Activated CD4-positive, alpha-beta T cell treated with anti-CD3 and anti-CD28 coated beads for 1 hour (primary cell): ENCODE data around the gene BTBD1.

Experiments
- DNase-seq: peaks from one replicate; pipeline ENCODE4 v3.0.0-alpha.2; 2020

The BTBD1 gene

DNA sequence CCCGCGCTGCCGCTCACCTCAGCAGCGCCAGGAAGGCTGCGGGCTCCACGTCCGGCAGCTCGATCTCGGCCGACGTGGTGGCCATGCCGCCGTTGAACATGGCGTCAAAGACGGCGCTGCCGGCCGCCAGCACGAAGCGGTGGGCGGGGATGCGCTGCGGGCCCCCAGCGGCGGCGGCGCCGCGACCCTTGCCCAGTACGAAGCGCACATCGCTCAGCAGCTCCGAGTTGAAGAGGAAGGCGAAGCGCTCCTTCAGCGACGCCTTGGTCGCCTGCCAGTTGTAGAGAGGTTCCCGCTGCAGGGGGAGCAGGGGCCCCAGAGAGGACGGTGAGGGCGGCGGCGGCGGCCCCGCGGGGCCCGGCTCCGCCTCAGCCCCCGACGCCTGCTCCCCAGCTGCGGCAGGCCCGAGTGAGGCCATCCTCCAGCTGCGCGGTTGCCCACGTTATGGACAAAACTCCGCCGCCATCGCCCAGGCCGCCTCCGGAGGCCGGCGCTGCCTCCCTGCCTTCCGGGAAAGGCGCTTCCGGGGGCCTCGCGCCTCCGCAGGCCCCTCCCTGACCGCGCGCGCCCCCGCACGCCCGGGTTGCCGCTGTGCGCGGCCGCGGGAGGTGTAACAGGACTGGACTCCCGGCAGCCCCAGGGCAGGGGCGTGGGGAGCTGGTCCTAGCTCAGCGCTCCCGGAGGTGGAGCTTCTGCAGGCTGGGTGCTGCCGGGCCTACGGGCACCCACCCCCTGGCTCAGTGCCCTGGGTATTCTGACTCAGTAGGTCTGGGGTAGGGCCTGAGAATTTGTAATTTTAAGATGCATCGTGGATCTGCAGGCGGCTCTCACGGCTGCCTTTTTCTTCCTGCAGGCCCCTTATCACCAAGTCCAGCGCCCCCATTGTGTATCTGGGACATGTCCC, at the start of gene BTBD1:
TSS of gene BTBD1 (minus strand) at position 519 of the 904 bp plus-strand sequence. CDS start at position 418, 101 bp downstream.
- peak; percentile 68 for DNase-seq

DNA sequence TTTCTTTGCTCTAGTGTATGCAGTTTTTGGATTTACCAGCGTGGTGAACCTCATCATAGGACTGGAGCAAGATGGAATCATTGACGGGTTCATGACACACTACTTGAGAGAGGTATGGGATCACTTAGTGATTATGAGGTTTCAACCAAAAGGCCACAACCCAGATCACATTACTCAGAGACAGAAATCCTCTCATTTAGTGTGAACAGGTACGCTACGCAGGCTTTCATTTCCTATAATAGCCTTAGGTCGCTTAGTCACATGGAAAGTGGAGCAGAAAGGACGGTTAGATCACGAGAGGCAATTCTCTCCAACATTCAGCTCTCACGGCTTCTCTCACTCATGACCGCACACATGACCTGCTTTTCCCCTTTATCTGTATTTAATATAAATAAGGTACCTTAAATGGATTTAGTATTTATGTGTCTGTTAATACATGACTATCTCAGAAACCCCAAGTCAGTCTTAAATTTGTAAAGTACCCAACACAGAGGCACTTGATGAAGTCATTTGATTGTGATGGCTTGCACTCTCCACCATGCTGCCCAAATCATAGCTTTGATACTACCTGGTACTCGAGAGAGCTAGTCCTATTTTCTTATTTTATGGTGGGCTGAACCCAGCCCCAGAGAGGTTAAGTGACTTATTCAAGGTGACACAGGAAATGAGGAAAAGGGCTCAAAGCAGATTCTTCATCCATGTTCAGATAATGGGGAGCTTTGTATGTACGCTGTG, 48.9 kb upstream of the BTBD1 start:
- no peak for DNase-seq

- DNase-seq = no peak
These were observed 48.4 kb upstream of the BTBD1 start for GRCh38 chr15:83115410-83115809.

- no peak for DNase-seq
These were observed 47.8 kb upstream of the BTBD1 start for GRCh38 chr15:83114856-83115255.

- DNase-seq = no peak
These were observed 47.0 kb upstream of the BTBD1 start for GRCh38 chr15:83113881-83114674.

DNA sequence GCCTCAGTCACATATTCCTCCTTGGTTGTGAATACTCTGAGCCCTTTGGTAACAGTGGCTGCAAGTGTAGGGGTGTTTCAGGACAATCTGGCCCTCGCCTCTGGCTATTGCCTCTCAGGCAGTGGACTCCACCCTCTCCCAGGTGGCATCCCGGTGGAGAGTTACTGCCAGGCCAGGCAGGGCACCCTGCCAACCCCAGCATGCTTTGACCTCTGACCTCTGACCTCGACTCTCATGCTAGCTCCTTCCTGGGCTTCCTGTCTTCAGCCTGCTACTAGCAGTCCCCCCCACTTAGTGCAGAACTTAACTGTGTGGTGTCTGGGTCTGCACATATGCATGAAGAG, 45.9 kb upstream of the BTBD1 start:
- no peak for DNase-seq

GRCh38 chr15:83112233-83112955, 45.3 kb upstream of the BTBD1 start:
- no peak for DNase-seq

- no peak for DNase-seq
These were observed 44.1 kb upstream of the BTBD1 start for GRCh38 chr15:83111149-83111548.

DNA sequence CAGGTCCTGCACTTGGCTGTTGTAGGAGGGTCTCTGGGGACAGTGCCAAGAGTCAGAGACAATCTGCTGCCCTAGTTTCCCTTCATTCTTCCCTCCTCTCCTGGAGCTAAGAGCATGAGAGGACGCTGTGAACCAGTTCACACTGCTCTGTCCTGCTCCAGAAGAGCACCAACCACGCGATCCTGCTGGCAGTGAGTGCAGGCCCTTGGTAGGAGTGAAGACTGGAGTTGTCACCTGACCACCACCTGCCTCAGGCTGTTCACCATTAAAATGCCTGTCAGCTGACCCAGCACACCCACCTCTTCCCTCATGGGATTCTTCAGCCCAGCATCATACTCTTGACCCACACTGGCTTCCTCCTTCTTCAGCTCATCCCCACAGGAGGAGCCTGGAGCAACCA, 43.3 kb upstream of the BTBD1 start:
- DNase-seq = no peak

GRCh38 chr15:83109532-83109931, 42.5 kb upstream of the BTBD1 start:
- no peak for DNase-seq

- DNase-seq = no peak
These were observed 41.5 kb upstream of the BTBD1 start for GRCh38 chr15:83108266-83109219.

DNA sequence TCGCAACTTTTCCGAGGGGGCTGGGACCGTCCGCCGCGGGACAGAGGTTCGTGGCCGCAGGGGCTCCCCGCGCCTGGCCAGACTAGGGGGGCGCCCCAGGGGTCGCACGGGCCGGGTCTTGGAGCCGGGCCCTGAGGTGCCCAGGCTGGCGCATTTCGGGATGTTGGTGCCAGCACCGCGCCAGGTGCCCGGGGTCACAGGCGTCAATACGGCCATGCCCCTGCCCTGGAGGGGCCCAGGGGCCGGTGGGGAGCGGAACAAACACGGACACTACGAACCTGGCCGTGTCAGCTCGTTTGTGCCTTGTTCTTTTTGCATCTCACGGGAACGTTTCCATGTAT, 40.8 kb upstream of the BTBD1 start:
- no peak for DNase-seq

DNA sequence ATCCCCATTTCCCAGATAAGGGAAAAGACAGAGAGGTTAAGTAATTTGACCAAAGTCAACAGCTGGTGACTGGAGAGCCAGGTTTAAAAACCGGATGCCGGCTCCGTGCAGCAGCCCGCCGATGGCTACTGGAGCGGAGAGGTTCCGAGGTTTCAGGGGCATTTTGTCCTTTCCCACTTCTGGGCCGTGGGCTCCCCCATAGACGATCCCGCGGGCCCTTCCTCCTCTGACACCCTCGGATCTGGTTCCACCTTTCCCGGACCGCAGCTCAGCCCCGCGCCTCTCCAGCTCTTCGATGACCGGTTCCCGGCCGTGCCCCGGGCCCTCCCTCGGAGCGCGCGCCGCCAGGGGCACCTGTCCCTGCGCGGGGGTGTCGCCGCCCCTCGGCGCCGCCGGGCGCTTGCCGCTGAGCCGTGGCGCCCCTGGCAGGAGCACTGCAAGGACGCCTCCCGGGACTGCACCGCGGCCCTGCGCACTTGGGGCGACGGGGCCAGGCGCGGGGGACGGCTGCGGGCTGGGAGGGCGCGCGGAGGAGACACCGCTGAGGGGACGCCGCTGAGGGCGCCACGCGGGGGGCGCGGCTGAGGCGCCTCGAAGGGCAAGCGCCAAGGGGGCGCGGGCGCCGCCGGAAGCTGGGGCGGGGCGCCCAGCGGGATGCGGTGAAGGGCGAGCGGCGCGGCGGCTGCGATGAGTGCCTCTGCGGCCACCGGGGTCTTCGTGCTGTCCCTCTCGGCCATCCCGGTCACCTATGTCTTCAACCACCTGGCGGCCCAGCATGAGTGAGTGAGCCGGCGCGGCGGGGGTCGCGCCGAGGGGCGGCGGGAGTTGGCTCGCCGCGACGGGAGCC, 40.2 kb upstream of the BTBD1 start, which contains the start of gene TM6SF1:
TSS of gene TM6SF1 (plus strand) at position 652 of the 847 bp plus-strand sequence. CDS start at position 688, 36 bp downstream.
- DNase-seq = no peak

GRCh38 chr15:83105440-83105839, 38.4 kb upstream of the BTBD1 start:
- DNase-seq = no peak

DNA sequence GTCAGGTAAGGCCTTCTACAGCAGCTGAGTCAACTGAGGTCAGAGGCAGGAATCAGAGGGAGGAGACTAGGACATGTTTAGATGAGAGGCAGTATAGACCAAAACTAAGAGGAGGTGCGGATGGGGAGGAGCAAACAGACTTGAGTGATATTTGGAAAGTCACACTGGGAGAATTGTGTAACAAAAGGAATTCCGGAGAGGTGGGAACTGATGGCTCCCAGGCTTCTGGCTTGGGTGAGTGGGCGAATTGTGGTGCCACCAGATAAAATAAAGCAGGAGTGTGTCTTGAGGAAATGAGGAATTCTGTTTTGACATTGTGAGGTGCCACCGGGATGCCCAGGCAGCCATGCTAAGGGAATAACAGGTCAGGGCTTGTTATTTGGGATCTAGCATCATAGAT, 37.1 kb upstream of the BTBD1 start:
- DNase-seq = no peak

GRCh38 chr15:83102346-83102745, 35.3 kb upstream of the BTBD1 start:
- DNase-seq = no peak

DNA sequence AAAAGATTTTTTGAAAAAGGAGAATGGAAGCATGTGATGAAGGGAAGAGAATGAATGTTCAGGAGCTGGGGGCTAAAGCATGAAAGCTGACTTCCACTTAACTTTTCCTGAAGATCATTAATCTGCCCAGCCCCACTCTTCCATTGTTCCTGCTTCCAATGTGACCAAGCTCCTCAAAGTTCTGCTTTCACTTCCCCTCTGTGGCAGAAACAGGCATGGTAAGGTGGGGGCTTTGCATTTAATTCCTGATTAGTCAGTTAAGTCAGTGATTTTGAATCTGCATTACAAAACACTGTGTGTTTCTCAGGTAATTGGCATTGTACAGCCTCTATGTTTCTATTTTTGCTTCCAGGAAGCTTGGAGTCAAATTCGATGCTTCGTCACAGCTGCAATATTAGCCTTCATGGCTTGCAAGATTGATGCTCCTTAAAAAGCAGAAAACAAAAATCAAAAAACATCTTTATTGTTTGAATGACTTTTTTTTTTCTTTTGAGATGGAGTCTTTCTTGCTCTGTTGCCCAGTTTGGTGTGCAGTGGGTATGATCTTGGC, 33.1 kb upstream of the BTBD1 start:
- no peak for DNase-seq

GRCh38 chr15:83099290-83099689, 32.2 kb upstream of the BTBD1 start:
- DNase-seq = no peak

DNA sequence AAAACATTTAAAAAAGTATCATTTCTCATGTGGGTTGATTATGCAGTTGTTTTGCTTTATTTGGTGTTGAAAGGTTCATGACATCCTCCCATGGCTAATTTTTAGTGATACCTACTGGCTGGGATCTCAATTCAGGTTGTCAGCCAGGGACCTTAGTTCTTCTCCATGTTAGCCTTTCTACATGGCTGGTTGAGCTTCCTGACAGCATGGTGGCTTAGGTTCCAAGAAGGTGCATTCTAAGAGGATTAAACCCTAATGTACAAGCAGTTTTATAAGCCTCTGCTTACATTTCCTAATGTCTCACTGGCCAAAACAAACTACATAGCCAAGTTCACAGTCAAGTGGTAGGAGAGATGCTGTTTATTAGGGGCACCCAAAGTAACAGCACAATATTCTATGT, 31.0 kb upstream of the BTBD1 start:
- DNase-seq = no peak

DNA sequence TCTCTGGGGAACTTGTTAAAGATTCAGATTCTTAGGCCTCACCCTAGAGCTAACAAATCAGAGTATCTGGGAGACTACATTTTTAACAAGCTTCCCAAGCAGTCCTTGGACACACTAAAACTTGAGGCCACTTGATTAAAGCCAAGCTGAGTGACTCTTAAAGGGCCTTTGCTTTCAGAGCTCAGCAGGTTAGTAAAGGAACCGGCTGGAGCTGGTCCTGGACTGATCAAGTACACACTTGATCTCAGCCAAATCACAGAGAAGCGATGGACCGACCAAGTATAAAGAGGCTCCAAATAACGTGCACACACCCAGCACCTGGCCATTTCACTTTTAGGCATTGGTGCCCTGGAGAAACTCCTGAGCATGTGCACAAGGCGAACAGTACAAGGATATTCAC, 27.5 kb upstream of the BTBD1 start:
- no peak for DNase-seq
